ENCODE results near the gene PTPRK.

- TF ChIP-seq POLR2A (IDR thresholded peaks at IDR 0.05; ENCODE audit: borderline replicate concordance, extremely low read depth, insufficient read depth, insufficient read length) (no peak), YY1 (IDR thresholded peaks at IDR 0.05; ENCODE audit: extremely low read depth, insufficient replicate concordance, low read depth, low read length) (no peak)
- TF ChIP-seq, protein P1, sequence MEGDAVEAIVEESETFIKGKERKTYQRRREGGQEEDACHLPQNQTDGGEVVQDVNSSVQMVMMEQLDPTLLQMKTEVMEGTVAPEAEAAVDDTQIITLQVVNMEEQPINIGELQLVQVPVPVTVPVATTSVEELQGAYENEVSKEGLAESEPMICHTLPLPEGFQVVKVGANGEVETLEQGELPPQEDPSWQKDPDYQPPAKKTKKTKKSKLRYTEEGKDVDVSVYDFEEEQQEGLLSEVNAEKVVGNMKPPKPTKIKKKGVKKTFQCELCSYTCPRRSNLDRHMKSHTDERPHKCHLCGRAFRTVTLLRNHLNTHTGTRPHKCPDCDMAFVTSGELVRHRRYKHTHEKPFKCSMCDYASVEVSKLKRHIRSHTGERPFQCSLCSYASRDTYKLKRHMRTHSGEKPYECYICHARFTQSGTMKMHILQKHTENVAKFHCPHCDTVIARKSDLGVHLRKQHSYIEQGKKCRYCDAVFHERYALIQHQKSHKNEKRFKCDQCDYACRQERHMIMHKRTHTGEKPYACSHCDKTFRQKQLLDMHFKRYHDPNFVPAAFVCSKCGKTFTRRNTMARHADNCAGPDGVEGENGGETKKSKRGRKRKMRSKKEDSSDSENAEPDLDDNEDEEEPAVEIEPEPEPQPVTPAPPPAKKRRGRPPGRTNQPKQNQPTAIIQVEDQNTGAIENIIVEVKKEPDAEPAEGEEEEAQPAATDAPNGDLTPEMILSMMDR (IDR thresholded peaks at IDR 0.05 in 2 of 3, conservative IDR thresholded peaks at IDR 0.05 in 1 of 3; ENCODE audit: borderline replicate concordance in 1 of 3, insufficient read depth in 1 of 3, low read depth in 2 of 3, low read length in 2 of 3): no peak
Measured at GRCh38 chr6:127952176-127952575, 568.2 kb downstream of the PTPRK start.
